ENCODE results near the gene PTPN5. TPM values are rescaled to one million over a fixed set of nuclear protein-coding genes. Genes with fewer than 3 reads are reported as not detected.

Gene PTPN5
- total RNA-seq, 1 experiment from 2014 or later = 1.4 TPM

- no peak overlapping the region for H2BK12ac ChIP-seq (ENCODE audit: insufficient read length, low read depth, low read length)
- no peaks in the 10 kb centered on the region for H3K27me3 ChIP-seq (ENCODE audit: insufficient read depth, low read length)
- no peaks in the 10 kb centered on the region for H3K4me1 ChIP-seq (ENCODE audit: insufficient read depth, low read length)
- no peak overlapping the region for H4K8ac ChIP-seq (replicated peaks; ENCODE audit: insufficient read length, low read depth, low read length)
- H3K79me1 ChIP-seq (ENCODE audit: insufficient read depth, low read depth, low read length, poor library complexity, severe bottlenecking) = no peaks in the 10 kb centered on the region
- no peak overlapping the region for H3K18ac ChIP-seq (ENCODE audit: insufficient read length, low read depth, low read length)
- H2AK5ac ChIP-seq (ENCODE audit: insufficient read length, low read length) = no peak overlapping the region
- H3K56ac ChIP-seq (ENCODE audit: insufficient read length, low read depth, low read length) = no peak overlapping the region
- no peak overlapping the region for H3K23ac ChIP-seq (ENCODE audit: insufficient read length, low read depth, low read length)
- no CpG with 5 or more reads among the region's 2 CpGs for WGBS (ENCODE audit: extremely low coverage, insufficient read length, low lambda C conversion rate)
- TF ChIP-seq CTCF (conservative IDR thresholded peaks at IDR 0.05) = no peak
- no peak overlapping the region for H4K91ac ChIP-seq (ENCODE audit: insufficient read length, low read depth, low read length)
- no peak overlapping the region for H3K27ac ChIP-seq (ENCODE audit: insufficient read length, low read depth, low read length)
- H2AFZ ChIP-seq (ENCODE audit: low read length) = no peak overlapping the region
- H3K4me2 ChIP-seq (ENCODE audit: insufficient read depth, insufficient read length, low read length) = no peak overlapping the region
- H4K5ac ChIP-seq (ENCODE audit: insufficient read length, low read depth, low read length) = no peak overlapping the region
- H2BK20ac ChIP-seq (ENCODE audit: low read depth, low read length, poor library complexity, severe bottlenecking) = no peak overlapping the region
- no peak overlapping the region for H2BK120ac ChIP-seq (ENCODE audit: low read depth, low read length, poor library complexity, severe bottlenecking)
- DNase-seq = no peak
- no peak overlapping the region for H3K14ac ChIP-seq (ENCODE audit: insufficient read depth, low read length)
- H4K20me1 ChIP-seq (ENCODE audit: control insufficient read depth, insufficient read depth, insufficient read length) = no peaks in the 10 kb centered on the region
- no peak overlapping the region for H3K9ac ChIP-seq (ENCODE audit: extremely low read depth, insufficient read length, low read length)
- H3T11ph ChIP-seq (ENCODE audit: low read length) = no peak overlapping the region
- no peak overlapping the region for H2BK15ac ChIP-seq (ENCODE audit: low read depth, low read length)
- H3K4me3 Mint-ChIP-seq = no peak overlapping the region
- no peaks in the 10 kb centered on the region for H3K23me2 ChIP-seq (ENCODE audit: insufficient read length, low read depth, low read length, poor library complexity, severe bottlenecking)
- peaks cover 4 to 6% of the 10 kb centered on the region in 2 experiments; a peak in 3 of 5 replicates for H3K9me3 Mint-ChIP-seq
- no peaks in the 10 kb centered on the region for H3K4me1 Mint-ChIP-seq
- peaks cover 17% of the 10 kb centered on the region for H3K27me3 Mint-ChIP-seq (ENCODE audit: low read depth)
- no peak overlapping the region for H3K27ac Mint-ChIP-seq
- no peaks in the 10 kb centered on the region for H3K36me3 Mint-ChIP-seq (ENCODE audit: insufficient read depth in 1 of 3, low read depth in 3 of 3)
- no peak overlapping the region for H2BK5ac ChIP-seq (ENCODE audit: insufficient read length, low read length)
- H3K79me2 ChIP-seq (ENCODE audit: insufficient read depth, low read length) = no peaks in the 10 kb centered on the region
- no peak overlapping the region for H3K4ac ChIP-seq (ENCODE audit: low read depth, low read length)
- no peaks in the 10 kb centered on the region for H3K9me3 ChIP-seq (ENCODE audit: control insufficient read depth, low read depth, low read length)
These were observed 44.8 kb upstream of the PTPN5 start for GRCh38 chr11:18836417-18836816.

Measured in H9 (cell line).